H1 (cell line): Measurements from ENCODE around the gene SENP2. TPM values are rescaled to one million over a fixed set of nuclear protein-coding genes. Genes with fewer than 3 reads are reported as not detected.

Experiments used
- CTCF ChIA-PET: fragments of 300-600 bp; sonication (Branson Sonifier 250); formaldehyde crosslinking; loops from one replicate; lab custom pipeline; 2021; ENCODE audit not compliant: partially characterized antibody; lab: Charles Lee
- POLR2A ChIA-PET: fragments of 300-600 bp; sonication (Branson Sonifier 250); formaldehyde crosslinking; loops from one replicate; lab custom pipeline; 2021; ENCODE audit warnings: inconsistent platforms; ENCODE audit not compliant: partially characterized antibody; lab: Charles Lee
- DNase-seq, 2 experiments: peaks; one replicate each; pipeline versions ENCODE4 v3.0.0 to v3.0.0-alpha.2; 2010 to 2022; ENCODE audit warnings: low spot score in 2 of 2, low read depth in 1 of 2, mixed read lengths in 1 of 2
- FAIRE-seq: peaks from 2 replicates; lab custom pipeline; 2011; peaks lifted over from hg19 to GRCh38; lab: Jason Lieb, UNC
- H2AFZ ChIP-seq: 2 replicates; pipeline ENCODE4 v1.8.1; 2012; ENCODE audit warnings: low read length, inconsistent platforms
- H2AK5ac ChIP-seq: 2 replicates; pipeline ENCODE4 v1.6.1; 2013; ENCODE audit warnings: low read depth, low read length
- H2BK120ac ChIP-seq: replicated peaks from 2 replicates; pipeline ENCODE3; 2013; ENCODE audit warnings: low read depth, low read length, inconsistent platforms
- H2BK12ac ChIP-seq: 2 replicates; pipeline ENCODE4 v1.6.1; 2013; ENCODE audit warnings: low read depth, low read length
- H2BK15ac ChIP-seq: 2 replicates; pipeline ENCODE4 v1.6.1; 2013; ENCODE audit warnings: low read length
- H2BK20ac ChIP-seq: 2 replicates; pipeline ENCODE4 v1.6.1; 2013; ENCODE audit warnings: low read length
- H2BK5ac ChIP-seq: 2 replicates; pipeline ENCODE4 v1.6.1; 2013; ENCODE audit warnings: low read depth, low read length
- H3K14ac ChIP-seq: 2 replicates; pipeline ENCODE4 v1.6.1; 2013; ENCODE audit warnings: inconsistent platforms; ENCODE audit not compliant: insufficient read length
- H3K18ac ChIP-seq: 2 replicates; pipeline ENCODE4 v1.6.1; 2013; ENCODE audit warnings: low read length; ENCODE audit errors: extremely low read depth
- H3K23ac ChIP-seq: 2 replicates; pipeline ENCODE4 v1.6.1; 2013; ENCODE audit warnings: inconsistent platforms; ENCODE audit not compliant: insufficient read length
- H3K23me2 ChIP-seq: 2 replicates; pipeline ENCODE4 v1.6.1; 2013; ENCODE audit warnings: low read depth, low read length
- H3K27ac ChIP-seq: 2 replicates; pipeline ENCODE4 v1.6.1; 2011; ENCODE audit warnings: low read depth, low read length, inconsistent platforms
- H3K27me3 ChIP-seq, 4 experiments: replicated peaks in 1 of 4; 1 replicate in 1 of 4; 2 replicates in 3 of 4; pipeline versions ENCODE4 v1.6.1 to v1.8.1; 2011 to 2013; ENCODE audit warnings: low read length in 3 of 4, mild to moderate bottlenecking in 3 of 4, inconsistent platforms in 2 of 4, mixed read lengths in 2 of 4, moderate library complexity in 1 of 4; ENCODE audit not compliant: control insufficient read depth in 3 of 4, insufficient read depth in 3 of 4; ENCODE audit errors: extremely low read depth in 1 of 4
- H3K36me3 ChIP-seq, 4 experiments: 2 replicates each; pipeline versions ENCODE4 v1.6.1 to v1.8.1; 2011 to 2013; ENCODE audit warnings: mild to moderate bottlenecking in 4 of 4, low read length in 3 of 4, moderate library complexity in 2 of 4, control low read depth in 1 of 4, inconsistent platforms in 1 of 4; ENCODE audit not compliant: insufficient read depth in 4 of 4, control insufficient read depth in 2 of 4
- H3K4ac ChIP-seq: replicated peaks from 2 replicates; pipeline ENCODE3; 2013; ENCODE audit warnings: low read length, low read depth, mixed read lengths, inconsistent platforms; ENCODE audit not compliant: insufficient read length
- H3K4me1 ChIP-seq, 4 experiments: replicated peaks in 1 of 4; 1 replicate in 1 of 4; 2 replicates in 3 of 4; pipeline versions ENCODE4 v1.6.1 to v1.8.1; 2011 to 2013; ENCODE audit warnings: low read length in 3 of 4, inconsistent platforms in 2 of 4, mixed read lengths in 1 of 4; ENCODE audit not compliant: insufficient read depth in 4 of 4, control insufficient read depth in 3 of 4
- H3K4me2 ChIP-seq, 2 experiments: 2 replicates each; pipeline versions ENCODE4 v1.6.1 to v1.8.1; 2011 to 2013; ENCODE audit warnings: low read depth in 2 of 2, low read length in 2 of 2, control low read depth in 1 of 2, inconsistent platforms in 1 of 2, mild to moderate bottlenecking in 1 of 2; ENCODE audit not compliant: insufficient read depth in 1 of 2
- H3K4me3 ChIP-seq, 4 experiments: fragments of 200-600, 300-600 bp in 1 of 4; sonication (generic), shearing (Covaris generic), sonication (Bioruptor Twin) in 1 of 4; 2 replicates each; pipeline versions ENCODE4 v1.5.1 to v1.8.1; 2011 to 2016; ENCODE audit warnings: low read length in 4 of 4, low read depth in 3 of 4, control low read depth in 2 of 4, inconsistent platforms in 2 of 4, mild to moderate bottlenecking in 2 of 4, mixed read lengths in 1 of 4, moderate library complexity in 1 of 4; ENCODE audit not compliant: insufficient read depth in 2 of 4; ENCODE audit errors: extremely low read depth in 1 of 4
- H3K56ac ChIP-seq: replicated peaks from 2 replicates; pipeline ENCODE3; 2013; ENCODE audit warnings: low read depth, mild to moderate bottlenecking, mixed read lengths, low read length, inconsistent platforms; ENCODE audit not compliant: insufficient read length
- H3K79me1 ChIP-seq: 2 replicates; pipeline ENCODE4 v1.6.1; 2013; ENCODE audit warnings: low read depth, low read length, control low read depth
- H3K79me2 ChIP-seq, 2 experiments: 2 replicates each; pipeline versions ENCODE4 v1.6.1 to v1.8.1; 2012 to 2013; ENCODE audit warnings: low read length in 2 of 2, mild to moderate bottlenecking in 2 of 2, inconsistent platforms in 1 of 2; ENCODE audit not compliant: insufficient read depth in 2 of 2, control insufficient read depth in 1 of 2
- H3K9ac ChIP-seq, 4 experiments: replicated peaks in 1 of 4; 1 replicate in 1 of 4; 2 replicates in 3 of 4; pipeline versions ENCODE4 v1.6.1 to v1.8.1; 2011 to 2013; ENCODE audit warnings: low read depth in 3 of 4, low read length in 3 of 4, control low read depth in 2 of 4, mild to moderate bottlenecking in 2 of 4, moderate library complexity in 2 of 4, inconsistent platforms in 1 of 4; ENCODE audit errors: extremely low read depth in 1 of 4
- H3K9me3 ChIP-seq, 2 experiments: 2 replicates each; pipeline versions ENCODE4 v1.6.1 to v1.8.1; 2012 to 2013; ENCODE audit warnings: mild to moderate bottlenecking in 2 of 2, moderate library complexity in 2 of 2, control low read depth in 1 of 2, inconsistent platforms in 1 of 2, low read depth in 1 of 2, low read length in 1 of 2, mixed read lengths in 1 of 2; ENCODE audit not compliant: insufficient read depth in 2 of 2
- H4K20me1 ChIP-seq, 2 experiments: replicated peaks in 1 of 2; 2 replicates each; pipeline versions ENCODE3 to v1.8.1; 2011 to 2013; ENCODE audit warnings: inconsistent platforms in 2 of 2, low read length in 2 of 2, mild to moderate bottlenecking in 1 of 2; ENCODE audit not compliant: insufficient read depth in 2 of 2, control insufficient read depth in 1 of 2
- H4K5ac ChIP-seq: 2 replicates; pipeline ENCODE4 v1.6.1; 2013; ENCODE audit warnings: low read length, low read depth, mixed read lengths, inconsistent platforms; ENCODE audit not compliant: insufficient read length
- H4K8ac ChIP-seq: 2 replicates; pipeline ENCODE4 v1.8.0; 2013; ENCODE audit warnings: mild to moderate bottlenecking, moderate library complexity, low read length, inconsistent platforms; ENCODE audit not compliant: insufficient read depth; ENCODE audit errors: extremely low read depth
- H4K91ac ChIP-seq: replicated peaks from 2 replicates; pipeline ENCODE3; 2013; ENCODE audit warnings: low read length, mixed read lengths, inconsistent platforms; ENCODE audit not compliant: insufficient read length
- CHD1 ChIP-seq: IDR thresholded peaks from 2 replicates; pipeline ENCODE4 v1.6.1; 2012; ENCODE audit warnings: low read depth, low read length, improper control_type of control experiment
- WGBS, 2 experiments: shearing (Covaris generic) in 1 of 2; methylation state at CpG; one replicate each; pipeline versions ENCODE4 v1.1.6 to v1.1.7; 2013 to 2015; ENCODE audit warnings: low lambda C conversion rate in 2 of 2, mixed read lengths in 2 of 2, inconsistent platforms in 1 of 2, low coverage in 1 of 2, missing lambda C conversion rate in 1 of 2; ENCODE audit not compliant: insufficient replicate concordance in 2 of 2, insufficient coverage in 1 of 2, insufficient read length in 1 of 2; ENCODE audit errors: extremely low coverage in 1 of 2, missing lambda C conversion rate in 1 of 2; 5-methylcytosine and 5-hydroxymethylcytosine counted together
- polyA plus RNA-seq, 7 experiments: library from polyadenylated mRNA; depleted of rRNA in 3 of 7; stranded (reverse) in 5 of 7; unstranded in 2 of 7; fragments of >200 nt in 5 of 7; fragments of 200-250 nt in 2 of 7; gene quantifications; 1 replicate in 5 of 7; 2 replicates in 1 of 7; 4 replicates in 1 of 7; pipeline versions ENCODE4 v1.2.1 to v1.2.3, GENCODE V29; 2011 to 2013; ENCODE audit warnings: missing spikeins in 2 of 7, mixed read lengths in 2 of 7
- small RNA-seq: library from polyadenylated mRNA; stranded (forward); fragments of <200 nt; extraction: miRNeasy Mini kit (QIAGEN cat#:217004); gene quantifications from one replicate; pipeline ENCODE3, GENCODE V24; 2013; ENCODE audit not compliant: insufficient read depth
- total RNA-seq: library from RNA; stranded (reverse); fragmentation: NEBNext Ultra II Directional; extraction: Animal tissue kit (Norgen Biotek cat#: 25700); gene quantifications from 2 replicates; pipeline ENCODE4 v1.2.1, GENCODE V29; 2021

Gene SENP2
- total and polyA plus RNA-seq, 2 of the 8 experiments (the other 6 are each of a cell fraction or from before 2014, with no cell fraction given) = 25.2 to 69.3 TPM

GRCh38 chr3:185680231-185680630, 94.1 kb downstream of the SENP2 start:
- H3K27me3 ChIP-seq = no peaks in the 10 kb centered on the region
- no peak overlapping the region for H2BK5ac ChIP-seq
- no peaks in the 10 kb centered on the region for H3K9me3 ChIP-seq
- H3K36me3 ChIP-seq = peaks cover 0 to 14% (median 13%) of the 10 kb centered on the region in 4 experiments; a peak in 6 of 8 replicates
- no peak overlapping the region for H4K8ac ChIP-seq
- H2AFZ ChIP-seq = no peak overlapping the region
- H4K91ac ChIP-seq = no peak overlapping the region
- H3K79me1 ChIP-seq = no peaks in the 10 kb centered on the region
- ChIA-PET CTCF (interaction anchor here (0.7 to 3.6 kb wide), 5 partner anchors 22 to 89 kb away, joined by 3 to 11 read pairs (median 3); no protein-coding TSS in a partner anchor), POLR2A (interaction anchor here (1.4 kb wide), 1 partner anchor 12 kb away, joined by 3 read pairs; no protein-coding TSS in a partner anchor)
- TF ChIP-seq CHD1 = no peak
- H2BK120ac ChIP-seq = no peak overlapping the region
- no peak for DNase-seq
- no peak for FAIRE-seq
- no peak overlapping the region for H3K18ac ChIP-seq
- no peaks in the 10 kb centered on the region for H3K4me1 ChIP-seq
- H2BK15ac ChIP-seq = no peak overlapping the region
- H4K20me1 ChIP-seq = peaks cover 0 to 1% of the 10 kb centered on the region in 2 experiments
- H3K56ac ChIP-seq = no peak overlapping the region
- no peak overlapping the region for H2BK12ac ChIP-seq
- H3K4me3 ChIP-seq = no peak overlapping the region
- H4K5ac ChIP-seq = no peak overlapping the region
- H3K27ac ChIP-seq = no peak overlapping the region
- H3K23me2 ChIP-seq = no peaks in the 10 kb centered on the region
- peaks cover 0 to 8% of the 10 kb centered on the region in 2 experiments; a peak in 1 of 4 replicates for H3K79me2 ChIP-seq
- H3K14ac ChIP-seq = no peak overlapping the region
- 94% methylated on average over 4 of the region's 4 CpGs; no CpG with 5 or more reads in 1 of the 2 experiments for WGBS, 2 experiments
- no peak overlapping the region for H2AK5ac ChIP-seq
- H3K9ac ChIP-seq = no peak overlapping the region
- H3K4me2 ChIP-seq = no peak overlapping the region
- no peak overlapping the region for H3K4ac ChIP-seq
- no peak overlapping the region for H2BK20ac ChIP-seq
- H3K23ac ChIP-seq = no peak overlapping the region

Small RNA genes lying within 50 kb of the gene (small RNA-seq; reads per million reads assigned to genes)
- not detected for gene AC133473.1

Other genes starting within 250 kb of the SENP2 start
- gene MAP3K13, start 223.2 kb upstream of the SENP2 start, total RNA-seq = 17.9 and 21.8 TPM in 2 replicates
- 3.9 and 6.8 TPM in 2 replicates for gene MAP3K13, start 223.2 kb upstream of the SENP2 start, polyA plus RNA-seq (2011; rRNA removed)
- 13.5 and 14.1 TPM in 2 replicates for gene TMEM41A, start 87.3 kb upstream of the SENP2 start, total RNA-seq
- 17.5 and 20.1 TPM in 2 replicates for gene TMEM41A, start 87.3 kb upstream of the SENP2 start, polyA plus RNA-seq (2011; rRNA removed)
- gene LIPH, start 33.7 kb upstream of the SENP2 start, total RNA-seq = 0.44 TPM in 1 of 2 replicates, not detected in the other
- gene LIPH, start 33.7 kb upstream of the SENP2 start, polyA plus RNA-seq (2011; rRNA removed) = 0.06 and 0.08 TPM in 2 replicates
- 114 and 121 TPM in 2 replicates for gene IGF2BP2, start 238.7 kb downstream of the SENP2 start, total RNA-seq
- 7.4 and 13.5 TPM in 2 replicates for gene IGF2BP2, start 238.7 kb downstream of the SENP2 start, polyA plus RNA-seq (2011; rRNA removed)